Lung (tissue), 13 donors: ENCODE data around the gene TSTD1. TPM values are rescaled to one million over a fixed set of nuclear protein-coding genes. Genes with fewer than 3 reads are reported as not detected.
"Not testable (repeated sequence)": the region's sequence is repeated elsewhere in the genome, so short reads cannot be mapped to it uniquely, and the experiment has no call there.

Experiments
- ATAC-seq: fragments of 200-7000 bp; cut with Tn5 transposase; one replicate; pipeline ENCODE4 v1.9.1; 2020; ENCODE audit warnings: moderate number of reproducible peaks; ENCODE audit not compliant: insufficient read depth, low FRiP score
- DNase-seq, 3 donors: peaks; one replicate each; pipeline ENCODE4 v3.0.0-alpha.2; 2013 to 2017
- H3K27ac ChIP-seq, 2 donors: one replicate each; pipeline ENCODE4 v1.5.1; 2013; ENCODE audit warnings: mild to moderate bottlenecking in 2 of 2, moderate library complexity in 2 of 2, control low read depth in 1 of 2, inconsistent platforms in 1 of 2, low read depth in 1 of 2, low read length in 1 of 2
- H3K27me3 ChIP-seq, 3 donors: one replicate each; pipeline ENCODE4 v1.5.1; 2013; ENCODE audit warnings: low read length in 2 of 3; ENCODE audit not compliant: control insufficient read depth in 3 of 3, insufficient read depth in 3 of 3
- H3K36me3 ChIP-seq, 4 donors: one replicate each; pipeline ENCODE4 v1.5.1; 2013; ENCODE audit warnings: low read length in 4 of 4, mild to moderate bottlenecking in 1 of 4, moderate library complexity in 1 of 4; ENCODE audit not compliant: control insufficient read depth in 4 of 4, insufficient read depth in 4 of 4
- H3K4me1 ChIP-seq, 5 donors: one replicate each; pipeline ENCODE4 v1.5.1; 2013; ENCODE audit warnings: low read length in 5 of 5, mild to moderate bottlenecking in 2 of 5, moderate library complexity in 1 of 5; ENCODE audit not compliant: control insufficient read depth in 5 of 5, insufficient read depth in 5 of 5
- H3K4me3 ChIP-seq: one replicate; pipeline ENCODE4 v1.5.1; 2013; ENCODE audit warnings: mild to moderate bottlenecking, control low read depth, moderate library complexity
- H3K9ac ChIP-seq, 2 donors: one replicate each; pipeline ENCODE4 v1.5.1; 2013; ENCODE audit warnings: low read length in 2 of 2, control low read depth in 1 of 2; ENCODE audit not compliant: insufficient read depth in 1 of 2
- H3K9me3 ChIP-seq, 4 donors: one replicate each; pipeline ENCODE4 v1.5.1; 2013; ENCODE audit warnings: low read length in 3 of 4, mild to moderate bottlenecking in 1 of 4, moderate library complexity in 1 of 4; ENCODE audit not compliant: control insufficient read depth in 4 of 4, insufficient read depth in 3 of 4
- WGBS, 2 donors: extraction: QIAGEN DNeasy Blood & Tissue Kit; methylation state at CpG; one replicate each; pipeline ENCODE4 v1.1.7; 2013; 5-methylcytosine and 5-hydroxymethylcytosine counted together
- polyA plus RNA-seq, 2 donors: library from polyadenylated mRNA; stranded (reverse); fragments of 200-250 nt; gene quantifications; one replicate each; pipeline ENCODE4 v1.2.1, GENCODE V29; 2013
- small RNA-seq: library from RNA; depleted of rRNA; stranded (forward); fragments of <200 nt; gene quantifications from one replicate; pipeline ENCODE3, GENCODE V24; 2014; ENCODE audit warnings: low replicate concordance
- total RNA-seq, 2 donors: library from RNA; depleted of rRNA in 1 of 2; stranded (reverse); fragments of >200 nt in 1 of 2; gene quantifications; one replicate each; pipeline ENCODE4 v1.2.1, GENCODE V29; 2014 to 2021
- TF ChIP-seq, protein P1 (sequence below): IDR thresholded peaks from 2 replicates; pipeline ENCODE4 v1.5.1; 2012; ENCODE audit warnings: mild to moderate bottlenecking; ENCODE audit errors: control extremely low read depth, extremely low read depth
- donor health status: control.
- donor health status: control.
- donor health status: Bipolar disorder and iron deficiency.
- donor health status: healthy.
- donor health status: DM: yes; HTN: yes; CAD: no.

Gene TSTD1
- total and polyA plus RNA-seq, 4 donors, result 43.2 to 187 (median 72.8) TPM

DNA sequence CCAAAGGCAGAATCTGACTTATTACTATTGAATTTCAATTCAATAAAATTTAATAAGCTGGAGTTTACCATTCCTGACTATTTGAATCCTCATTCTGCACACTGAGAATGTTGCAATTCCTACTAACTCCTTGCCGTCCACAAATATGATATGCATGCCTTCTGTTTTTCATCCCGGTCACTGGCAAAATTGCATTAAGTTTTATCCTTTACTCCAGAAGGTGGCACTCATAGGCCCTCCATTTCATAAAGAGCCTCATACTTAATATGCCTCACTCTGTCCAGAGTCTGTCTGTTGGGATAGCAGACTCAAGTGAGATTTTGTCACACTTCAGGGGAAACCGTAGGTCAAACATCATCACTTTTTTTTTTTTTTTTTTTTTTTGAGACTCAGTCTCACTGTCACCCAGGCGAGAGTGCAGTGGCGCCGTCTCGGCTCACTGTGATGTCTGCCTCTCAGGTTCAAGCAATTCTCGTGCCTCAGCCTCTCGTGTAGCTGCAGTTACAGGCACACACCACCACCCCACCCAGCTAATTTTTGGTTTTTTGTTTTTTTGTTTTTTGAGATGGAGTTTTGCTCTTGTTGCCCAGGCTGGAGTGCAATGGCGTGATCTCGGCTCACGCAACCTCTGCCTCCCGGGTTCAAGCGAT, 45.1 kb downstream of the TSTD1 start:
- peak; percentile 47 to 87 (median 84) for DNase-seq

DNA sequence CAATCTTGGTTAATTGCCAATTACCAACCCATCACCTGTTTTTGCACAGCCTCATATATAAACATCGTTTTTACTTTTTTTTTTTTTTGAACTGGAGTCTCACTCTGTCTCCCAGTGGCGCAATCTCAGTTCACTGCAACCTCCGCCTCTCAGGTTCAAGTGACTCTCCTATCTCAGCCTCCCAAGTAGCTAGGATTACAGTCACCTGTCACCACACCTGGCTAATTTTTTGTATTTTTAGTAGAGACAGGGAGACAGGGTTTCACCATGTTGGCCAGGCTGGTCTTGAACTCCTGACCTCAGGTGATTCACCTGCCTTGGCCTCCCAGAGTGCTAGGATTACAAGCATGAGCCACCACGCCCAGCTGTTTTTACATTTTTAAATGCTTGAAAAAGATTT, 46.7 kb downstream of the TSTD1 start:
- not testable (repeated sequence) for ATAC-seq, H3K36me3 ChIP-seq, H3K4me3 ChIP-seq, DNase-seq, H3K4me1 ChIP-seq, H3K27ac ChIP-seq, H3K9me3 ChIP-seq, H3K9ac ChIP-seq, H3K27me3 ChIP-seq
- WGBS, 2 donors, result 73 to 95% methylated on average over 4 of the region's 4 CpGs

More for the DNA sequence above, 45.1 kb downstream of the TSTD1 start:
- peaks cover 0 to 11% (median 4%) of the 10 kb centered on the region in 5 donors for H3K4me1 ChIP-seq
- peak overlapping the region in 1 of 2 donors; percentile 3 for H3K9ac ChIP-seq
- no peak overlapping the region for H3K4me3 ChIP-seq
- no peak overlapping the region for H3K27ac ChIP-seq
- H3K9me3 ChIP-seq, result no peaks in the 10 kb centered on the region
- peak; percentile 44 for ATAC-seq
- peaks cover 0 to 3% (median 0%) of the 10 kb centered on the region in 4 donors for H3K36me3 ChIP-seq
- WGBS, 2 donors, result 75 to 79% methylated on average over 14 of the region's 14 CpGs
- TF ChIP-seq, protein P1, sequence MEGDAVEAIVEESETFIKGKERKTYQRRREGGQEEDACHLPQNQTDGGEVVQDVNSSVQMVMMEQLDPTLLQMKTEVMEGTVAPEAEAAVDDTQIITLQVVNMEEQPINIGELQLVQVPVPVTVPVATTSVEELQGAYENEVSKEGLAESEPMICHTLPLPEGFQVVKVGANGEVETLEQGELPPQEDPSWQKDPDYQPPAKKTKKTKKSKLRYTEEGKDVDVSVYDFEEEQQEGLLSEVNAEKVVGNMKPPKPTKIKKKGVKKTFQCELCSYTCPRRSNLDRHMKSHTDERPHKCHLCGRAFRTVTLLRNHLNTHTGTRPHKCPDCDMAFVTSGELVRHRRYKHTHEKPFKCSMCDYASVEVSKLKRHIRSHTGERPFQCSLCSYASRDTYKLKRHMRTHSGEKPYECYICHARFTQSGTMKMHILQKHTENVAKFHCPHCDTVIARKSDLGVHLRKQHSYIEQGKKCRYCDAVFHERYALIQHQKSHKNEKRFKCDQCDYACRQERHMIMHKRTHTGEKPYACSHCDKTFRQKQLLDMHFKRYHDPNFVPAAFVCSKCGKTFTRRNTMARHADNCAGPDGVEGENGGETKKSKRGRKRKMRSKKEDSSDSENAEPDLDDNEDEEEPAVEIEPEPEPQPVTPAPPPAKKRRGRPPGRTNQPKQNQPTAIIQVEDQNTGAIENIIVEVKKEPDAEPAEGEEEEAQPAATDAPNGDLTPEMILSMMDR, result peak; percentile 35
- no peaks in the 10 kb centered on the region for H3K27me3 ChIP-seq

Small RNA genes lying within 50 kb of the gene (small RNA-seq; reads per million reads assigned to genes)
- not detected for gene AL591806.2

Other genes starting within 250 kb of the TSTD1 start
- gene LY9, start 242.8 kb downstream of the TSTD1 start, total RNA-seq, result 1 to 10 TPM; 1.3 to 3.4 TPM
- 1 to 10 TPM in 1 of 2 donors, under 1 TPM in 1; 0.94 to 1.5 TPM for gene LY9, start 242.8 kb downstream of the TSTD1 start, polyA plus RNA-seq
- 1 to 10 TPM; 1.5 to 3.2 TPM for gene CD244, start 176.1 kb downstream of the TSTD1 start, total RNA-seq
- 1 to 10 TPM in 1 of 2 donors, under 1 TPM in 1; 0.57 to 3.1 TPM for gene CD244, start 176.1 kb downstream of the TSTD1 start, polyA plus RNA-seq
- 1 to 10 TPM; 1.6 to 3.3 TPM for gene ITLN1, start 153.8 kb downstream of the TSTD1 start, total RNA-seq
- gene ITLN1, start 153.8 kb downstream of the TSTD1 start, polyA plus RNA-seq, result 100 to 1,000 TPM in 1 of 2 donors, under 1 TPM in 1; 0.86 to 110 TPM
- 10 to 100 TPM in 1 of 2 donors, 1 to 10 TPM in 1; 1.6 to 13.8 TPM for gene ITLN2, start 84.2 kb downstream of the TSTD1 start, total RNA-seq
- gene ITLN2, start 84.2 kb downstream of the TSTD1 start, polyA plus RNA-seq, result 10 to 100 TPM in 1 of 2 donors, 1 to 10 TPM in 1; 9.0 to 23.7 TPM
- 100 to 1,000 TPM; 174 to 201 TPM for gene F11R, start 17.8 kb downstream of the TSTD1 start, total RNA-seq
- gene F11R, start 17.8 kb downstream of the TSTD1 start, polyA plus RNA-seq, result 100 to 1,000 TPM in 1 of 2 donors, 10 to 100 TPM in 1; 91.7 to 107 TPM
- gene USF1, start 7.0 kb upstream of the TSTD1 start, total RNA-seq, result 10 to 100 TPM; 67.5 to 70.0 TPM
- 10 to 100 TPM; 77.0 to 95.1 TPM for gene USF1, start 7.0 kb upstream of the TSTD1 start, polyA plus RNA-seq
- 10 to 100 TPM; 10.5 to 49.5 TPM for gene ARHGAP30, start 30.9 kb upstream of the TSTD1 start, total RNA-seq
- gene ARHGAP30, start 30.9 kb upstream of the TSTD1 start, polyA plus RNA-seq, result 10 to 100 TPM; 18.1 to 66.3 TPM
- 10 to 100 TPM; 11.7 to 12.5 TPM for gene NECTIN4, start 50.6 kb upstream of the TSTD1 start, total RNA-seq
- gene NECTIN4, start 50.6 kb upstream of the TSTD1 start, polyA plus RNA-seq, result 1 to 10 TPM; 6.2 to 8.1 TPM
- gene KLHDC9, start 59.4 kb upstream of the TSTD1 start, total RNA-seq, result 10 to 100 TPM in 1 of 2 donors, 1 to 10 TPM in 1; 7.1 to 13.0 TPM
- 1 to 10 TPM; 5.8 to 8.6 TPM for gene KLHDC9, start 59.4 kb upstream of the TSTD1 start, polyA plus RNA-seq
- gene PFDN2, start 79.1 kb upstream of the TSTD1 start, total RNA-seq, result 10 to 100 TPM; 21.5 to 46.7 TPM
- gene PFDN2, start 79.1 kb upstream of the TSTD1 start, polyA plus RNA-seq, result 100 to 1,000 TPM; 140 to 324 TPM
- 10 to 100 TPM; 35.6 to 40.4 TPM for gene NIT1, start 79.1 kb upstream of the TSTD1 start, total RNA-seq
- gene NIT1, start 79.1 kb upstream of the TSTD1 start, polyA plus RNA-seq, result 10 to 100 TPM; 26.9 to 40.3 TPM
- 10 to 100 TPM; 25.0 to 38.8 TPM for gene DEDD, start 93.7 kb upstream of the TSTD1 start, total RNA-seq
- 10 to 100 TPM; 19.4 to 36.8 TPM for gene DEDD, start 93.7 kb upstream of the TSTD1 start, polyA plus RNA-seq
- gene UFC1, start 115.0 kb upstream of the TSTD1 start, total RNA-seq, result 100 to 1,000 TPM in 1 of 2 donors, 10 to 100 TPM in 1; 99.6 to 101 TPM
- gene UFC1, start 115.0 kb upstream of the TSTD1 start, polyA plus RNA-seq, result 100 to 1,000 TPM; 122 to 149 TPM
- gene USP21, start 120.5 kb upstream of the TSTD1 start, total RNA-seq, result 10 to 100 TPM; 22.6 to 28.6 TPM
- gene USP21, start 120.5 kb upstream of the TSTD1 start, polyA plus RNA-seq, result 10 to 100 TPM; 18.2 to 19.9 TPM
- gene PPOX, start 127.5 kb upstream of the TSTD1 start, total RNA-seq, result 10 to 100 TPM; 33.1 to 34.1 TPM
- gene PPOX, start 127.5 kb upstream of the TSTD1 start, polyA plus RNA-seq, result 10 to 100 TPM; 14.8 to 33.0 TPM
- 10 to 100 TPM; 28.0 to 34.2 TPM for gene B4GALT3, start 138.5 kb upstream of the TSTD1 start, total RNA-seq
- gene B4GALT3, start 138.5 kb upstream of the TSTD1 start, polyA plus RNA-seq, result 10 to 100 TPM; 25.7 to 34.6 TPM
- 10 to 100 TPM in 1 of 2 donors, 1 to 10 TPM in 1; 2.3 to 18.8 TPM for gene ADAMTS4, start 160.1 kb upstream of the TSTD1 start, total RNA-seq
- 10 to 100 TPM in 1 of 2 donors, 1 to 10 TPM in 1; 7.2 to 22.3 TPM for gene ADAMTS4, start 160.1 kb upstream of the TSTD1 start, polyA plus RNA-seq
- gene NDUFS2, start 163.4 kb upstream of the TSTD1 start, total RNA-seq, result 100 to 1,000 TPM in 1 of 2 donors, 10 to 100 TPM in 1; 81.0 to 104 TPM
- gene NDUFS2, start 163.4 kb upstream of the TSTD1 start, polyA plus RNA-seq, result 10 to 100 TPM; 40.2 to 95.2 TPM
- gene FCER1G, start 176.3 kb upstream of the TSTD1 start, total RNA-seq, result 100 to 1,000 TPM in 1 of 2 donors, 10 to 100 TPM in 1; 41.6 to 169 TPM
- gene FCER1G, start 176.3 kb upstream of the TSTD1 start, polyA plus RNA-seq, result 1,000 to 10,000 TPM in 1 of 2 donors, 100 to 1,000 TPM in 1; 275 to 1,998 TPM
- gene APOA2, start 184.7 kb upstream of the TSTD1 start, total RNA-seq, result 1 to 10 TPM in 1 of 2 donors, not detected in 1; 2.3 TPM
- 1 to 10 TPM in 1 of 2 donors, not detected in 1; 1.4 TPM for gene APOA2, start 184.7 kb upstream of the TSTD1 start, polyA plus RNA-seq
- 10 to 100 TPM in 1 of 2 donors, 1 to 10 TPM in 1; 4.9 to 13.0 TPM for gene TOMM40L, start 187.1 kb upstream of the TSTD1 start, total RNA-seq
- gene TOMM40L, start 187.1 kb upstream of the TSTD1 start, polyA plus RNA-seq, result 10 to 100 TPM in 1 of 2 donors, 1 to 10 TPM in 1; 6.8 to 11.1 TPM
- not detected for gene NR1I3, start 199.2 kb upstream of the TSTD1 start, total RNA-seq
- under 1 TPM in 1 of 2 donors, not detected in 1; 0.17 TPM for gene NR1I3, start 199.2 kb upstream of the TSTD1 start, polyA plus RNA-seq
- 1 to 10 TPM; 3.6 to 5.8 TPM for gene PCP4L1, start 219.8 kb upstream of the TSTD1 start, total RNA-seq
- 1 to 10 TPM; 6.9 to 9.3 TPM for gene PCP4L1, start 219.8 kb upstream of the TSTD1 start, polyA plus RNA-seq